GM18861 (cell line): Measurements from ENCODE around the gene DENR.

ENCODE experiments used
- ATAC-seq: cut with Tn5 transposase; IDR thresholded peaks from one replicate; pipeline ENCODE4 v1.9.1; 2021; ENCODE audit not compliant: unreplicated experiment

DENR gene

DNA sequence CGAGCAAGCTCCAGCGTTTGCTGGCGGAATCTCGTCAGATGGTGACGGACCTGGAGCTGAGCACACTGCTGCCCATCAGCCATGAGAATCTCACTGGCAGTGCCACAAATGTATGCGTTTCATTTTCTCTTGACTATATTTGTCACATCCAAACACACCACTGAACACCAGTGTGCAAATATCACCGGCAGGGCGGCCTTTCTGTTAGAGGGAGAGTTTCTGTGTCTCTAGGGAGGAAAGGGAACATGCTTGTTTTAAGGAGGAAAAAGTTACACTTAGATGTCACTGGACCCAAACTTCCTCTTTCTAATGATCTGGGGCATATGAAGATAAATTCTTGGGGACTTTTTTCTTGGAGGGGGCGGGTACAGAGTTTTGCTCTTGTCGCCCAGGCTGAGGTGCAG is 60.7 kb downstream of the DENR start:
- peak; percentile 74 for ATAC-seq

DNA sequence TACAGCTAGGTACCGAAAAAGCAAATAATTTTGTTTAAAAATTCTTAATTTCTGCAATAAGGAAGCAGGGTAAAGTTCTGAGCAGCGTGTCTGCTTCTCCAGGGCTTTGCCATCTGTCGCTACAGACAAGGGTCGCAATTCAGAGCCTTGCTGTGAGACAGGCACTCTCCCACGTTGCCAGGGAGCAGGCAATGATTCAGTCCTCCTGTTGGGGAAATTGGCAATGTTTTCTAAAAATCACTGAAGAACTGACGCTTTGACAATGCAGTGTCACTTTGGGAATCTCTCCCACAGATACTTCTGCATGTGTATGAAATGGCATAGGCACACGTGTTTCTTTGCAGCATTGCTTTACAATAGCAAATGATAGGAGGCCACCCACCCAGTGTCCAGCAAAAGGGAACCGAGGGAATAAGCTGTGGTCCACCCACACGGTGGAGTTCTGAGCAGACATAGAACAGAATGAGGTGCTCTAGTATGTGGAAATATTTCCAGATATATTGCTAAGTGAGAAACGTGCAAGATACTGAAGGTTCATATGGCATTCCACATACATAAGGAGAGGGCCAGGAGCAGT is 66.7 kb downstream of the DENR start:
- ATAC-seq: no peak

DNA sequence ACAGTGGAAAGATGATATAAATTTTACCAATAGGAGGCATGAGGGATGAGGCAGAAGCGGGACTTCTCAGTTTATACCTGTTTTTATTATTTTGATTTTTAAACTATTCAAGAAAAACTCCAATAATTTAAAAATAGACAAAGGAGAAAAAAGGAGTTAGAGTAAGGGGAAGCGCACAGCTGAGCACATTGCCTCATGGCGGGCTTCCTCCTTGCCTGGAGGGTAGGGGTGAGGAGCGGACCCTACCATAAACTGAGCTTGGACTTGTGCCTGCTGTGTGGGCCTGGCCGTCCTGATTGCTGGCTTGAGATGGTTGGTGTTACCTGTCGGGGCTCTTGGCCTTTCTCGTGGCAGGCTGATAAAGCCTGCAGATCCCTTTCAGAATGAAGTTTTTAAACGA is 67.5 kb downstream of the DENR start:
- ATAC-seq: no peak
